ENCODE results near the gene NHSL2. TPM values are rescaled to one million over a fixed set of nuclear protein-coding genes. Genes with fewer than 3 reads are reported as not detected.

Gene NHSL2
- total and polyA plus RNA-seq, 2 of the 13 experiments (the other 11 are each of a cell fraction or from before 2014, with no cell fraction given): not detected

DNA sequence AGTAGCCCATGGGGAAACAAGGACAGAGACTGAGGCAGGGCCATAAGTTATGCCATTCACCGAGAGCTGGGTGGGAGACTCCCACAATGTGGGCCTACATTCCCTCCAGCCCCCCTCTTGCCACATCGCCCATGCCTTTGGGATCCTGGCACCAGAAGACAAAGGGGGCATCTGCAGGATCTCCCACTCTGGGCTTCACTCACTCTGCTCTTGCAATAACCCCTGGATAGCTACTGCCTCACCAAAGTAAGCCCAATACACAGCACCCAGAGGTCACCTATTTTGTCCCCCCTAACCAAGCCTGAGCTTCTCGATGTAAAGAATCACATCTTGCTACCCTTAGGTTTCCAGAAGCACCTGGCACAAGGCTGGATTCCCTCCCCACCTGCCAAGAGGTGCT, 221.8 kb downstream of the NHSL2 start:
- DNase-seq (ENCODE audit: low spot score) (no peak), FAIRE-seq (no peak), ATAC-seq (no peak)
- WGBS (ENCODE audit: low lambda C conversion rate): no CpG with 5 or more reads among the region's 3 CpGs
- Histone ChIP-seq H3K9ac (ENCODE audit: insufficient read depth, low read depth, low read length) (no peak overlapping the region), H3K9me3 (ENCODE audit: low read length) (no peaks in the 10 kb centered on the region), H3K4me1 (ENCODE audit: insufficient read depth, low read length) (no peaks in the 10 kb centered on the region), H3K4me2 (ENCODE audit: low read depth, low read length) (no peak overlapping the region), H3K79me2 (ENCODE audit: insufficient read depth, low read length) (no peaks in the 10 kb centered on the region), H3K27ac (ENCODE audit: extremely low read length, insufficient read depth, low read length) (no peak overlapping the region), H3K4me3 (replicated peaks in 1 of 3; ENCODE audit: insufficient read depth in 1 of 3, low read depth in 2 of 3, low read length in 3 of 3) (no peak overlapping the region), H4K20me1 (ENCODE audit: insufficient read depth, low read length) (no peaks in the 10 kb centered on the region), H3K36me3 (replicated peaks in 1 of 2; ENCODE audit: control insufficient read depth in 1 of 2, insufficient read depth in 2 of 2, low read length in 2 of 2) (no peaks in the 10 kb centered on the region), H2AFZ (ENCODE audit: low read length) (no peak overlapping the region), H3K27me3 (ENCODE audit: control insufficient read depth in 1 of 2, insufficient read depth in 2 of 2, low read length in 2 of 2) (peaks cover 0 to 12% of the 10 kb centered on the region in 2 experiments; a peak in 4 of 5 replicates)
- POLR2A ChIA-PET: no interaction called here
- BruUV-seq (replicated peaks): no TSS peak
- TF ChIP-seq MAFF (IDR thresholded peaks at IDR 0.05; ENCODE audit: low read depth, low read length) (no peak), GABPA (IDR thresholded peaks at IDR 0.05; ENCODE audit: low read depth, low read length) (no peak), GABPA (CRISPR knock-in tag; IDR thresholded peaks at IDR 0.05; ENCODE audit: low read depth) (no peak), ELF1 (CRISPR knock-in tag; IDR thresholded peaks at IDR 0.05) (no peak), ZNF883 (CRISPR knock-in tag; IDR thresholded peaks at IDR 0.05; ENCODE audit: not compliant biosample characterization) (no peak), SETDB1 (CRISPR knock-in tag; IDR thresholded peaks at IDR 0.05; ENCODE audit: borderline replicate concordance) (no peak), ZNF660 (CRISPR knock-in tag; IDR thresholded peaks at IDR 0.05; ENCODE audit: borderline replicate concordance, low read depth) (no peak), NAIF1 (CRISPR knock-in tag; IDR thresholded peaks at IDR 0.05; ENCODE audit: borderline replicate concordance) (no peak), EP300 (IDR thresholded peaks at IDR 0.05; ENCODE audit: low read depth in 2 of 2, low read length in 2 of 2) (no peak), EP300 (CRISPR knock-in tag; IDR thresholded peaks at IDR 0.05; ENCODE audit: borderline replicate concordance) (no peak), ONECUT2 (CRISPR knock-in tag; IDR thresholded peaks at IDR 0.05) (no peak), CREB1 (IDR thresholded peaks at IDR 0.05) (no peak), CREB1 (CRISPR knock-in tag; IDR thresholded peaks at IDR 0.05) (no peak), ZNF329 (CRISPR knock-in tag; IDR thresholded peaks at IDR 0.05; ENCODE audit: low read depth) (no peak), PLRG1 (conservative IDR thresholded peaks at IDR 0.05) (no peak), ZKSCAN1 (IDR thresholded peaks at IDR 0.05; ENCODE audit: low read length) (no peak)
- TF ChIP-seq, protein P1, sequence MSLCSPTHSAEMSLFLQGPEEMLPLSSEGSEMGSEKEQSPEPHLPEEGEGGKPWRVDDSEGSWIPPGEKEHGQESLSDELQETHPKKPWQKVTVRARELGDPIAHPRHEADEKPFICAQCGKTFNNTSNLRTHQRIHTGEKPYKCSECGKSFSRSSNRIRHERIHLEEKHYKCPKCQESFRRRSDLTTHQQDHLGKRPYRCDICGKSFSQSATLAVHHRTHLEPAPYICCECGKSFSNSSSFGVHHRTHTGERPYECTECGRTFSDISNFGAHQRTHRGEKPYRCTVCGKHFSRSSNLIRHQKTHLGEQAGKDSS (CRISPR knock-in tag; IDR thresholded peaks at IDR 0.05; ENCODE audit: borderline replicate concordance, low read depth): no peak
- TF ChIP-seq, protein P2, sequence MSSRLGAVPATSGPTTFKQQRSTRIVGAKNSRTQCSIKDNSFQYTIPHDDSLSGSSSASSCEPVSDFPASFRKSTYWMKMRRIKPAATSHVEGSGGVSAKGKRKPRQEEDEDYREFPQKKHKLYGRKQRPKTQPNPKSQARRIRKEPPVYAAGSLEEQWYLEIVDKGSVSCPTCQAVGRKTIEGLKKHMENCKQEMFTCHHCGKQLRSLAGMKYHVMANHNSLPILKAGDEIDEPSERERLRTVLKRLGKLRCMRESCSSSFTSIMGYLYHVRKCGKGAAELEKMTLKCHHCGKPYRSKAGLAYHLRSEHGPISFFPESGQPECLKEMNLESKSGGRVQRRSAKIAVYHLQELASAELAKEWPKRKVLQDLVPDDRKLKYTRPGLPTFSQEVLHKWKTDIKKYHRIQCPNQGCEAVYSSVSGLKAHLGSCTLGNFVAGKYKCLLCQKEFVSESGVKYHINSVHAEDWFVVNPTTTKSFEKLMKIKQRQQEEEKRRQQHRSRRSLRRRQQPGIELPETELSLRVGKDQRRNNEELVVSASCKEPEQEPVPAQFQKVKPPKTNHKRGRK (CRISPR knock-in tag; IDR thresholded peaks at IDR 0.05): no peak
- TF ChIP-seq, protein P3, sequence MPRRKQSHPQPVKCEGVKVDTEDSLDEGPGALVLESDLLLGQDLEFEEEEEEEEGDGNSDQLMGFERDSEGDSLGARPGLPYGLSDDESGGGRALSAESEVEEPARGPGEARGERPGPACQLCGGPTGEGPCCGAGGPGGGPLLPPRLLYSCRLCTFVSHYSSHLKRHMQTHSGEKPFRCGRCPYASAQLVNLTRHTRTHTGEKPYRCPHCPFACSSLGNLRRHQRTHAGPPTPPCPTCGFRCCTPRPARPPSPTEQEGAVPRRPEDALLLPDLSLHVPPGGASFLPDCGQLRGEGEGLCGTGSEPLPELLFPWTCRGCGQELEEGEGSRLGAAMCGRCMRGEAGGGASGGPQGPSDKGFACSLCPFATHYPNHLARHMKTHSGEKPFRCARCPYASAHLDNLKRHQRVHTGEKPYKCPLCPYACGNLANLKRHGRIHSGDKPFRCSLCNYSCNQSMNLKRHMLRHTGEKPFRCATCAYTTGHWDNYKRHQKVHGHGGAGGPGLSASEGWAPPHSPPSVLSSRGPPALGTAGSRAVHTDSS (CRISPR knock-in tag; conservative IDR thresholded peaks at IDR 0.05): no peak
- TF ChIP-seq, protein P4, sequence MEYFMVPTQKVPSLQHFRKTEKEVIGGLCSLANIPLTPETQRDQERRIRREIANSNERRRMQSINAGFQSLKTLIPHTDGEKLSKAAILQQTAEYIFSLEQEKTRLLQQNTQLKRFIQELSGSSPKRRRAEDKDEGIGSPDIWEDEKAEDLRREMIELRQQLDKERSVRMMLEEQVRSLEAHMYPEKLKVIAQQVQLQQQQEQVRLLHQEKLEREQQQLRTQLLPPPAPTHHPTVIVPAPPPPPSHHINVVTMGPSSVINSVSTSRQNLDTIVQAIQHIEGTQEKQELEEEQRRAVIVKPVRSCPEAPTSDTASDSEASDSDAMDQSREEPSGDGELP (IDR thresholded peaks at IDR 0.05; ENCODE audit: borderline replicate concordance, low read depth): no peak
- intact Hi-C loops (cut with micrococcal nuclease; ENCODE audit: unreplicated experiment): no loop called here
- CTCF ChIA-PET (ENCODE audit: low intra/inter-chr PET ratio, low total read pairs): no interaction called here
- in situ Hi-C loops (cut with HindIII; ENCODE audit: extremely low pct_ligation_motif_present, low pct_unique_long_range_greater_than_20kb): no loop called here

Data from HepG2 (cell line).